Measurements from ENCODE around the gene DLL1.

GRCh38 chr6:170268216-170269129 is 22.4 kb downstream of the DLL1 start:
- no peak for TF ChIP-seq CTCF (IDR thresholded peaks at IDR 0.05; ENCODE audit: borderline replicate concordance, extremely low read depth, low read length, poor library complexity, severe bottlenecking)
- TF ChIP-seq EZH2 (IDR thresholded peaks at IDR 0.05; ENCODE audit: borderline replicate concordance, low read depth, low read length, severe bottlenecking), result no peak

All from DND-41 (cell line).